Endodermal cell (in vitro differentiated cells): ENCODE measurements around the gene GIT1. TPM values are rescaled to one million over a fixed set of nuclear protein-coding genes. Genes with fewer than 3 reads are reported as not detected.

Experiments
- DNase-seq: peaks from one replicate; pipeline ENCODE4 v3.0.0-alpha.2; 2017
- H3K27ac ChIP-seq: 2 replicates; pipeline ENCODE4 v1.5.1; 2013; ENCODE audit warnings: mild to moderate bottlenecking, low read depth, low read length, moderate library complexity
- H3K27me3 ChIP-seq: 2 replicates; pipeline ENCODE4 v1.6.1; 2013; ENCODE audit warnings: mild to moderate bottlenecking, low read length, moderate library complexity; ENCODE audit not compliant: insufficient read depth, control insufficient read depth, poor library complexity, severe bottlenecking
- H3K36me3 ChIP-seq: 2 replicates; pipeline ENCODE4 v1.7.0; 2013; ENCODE audit warnings: mild to moderate bottlenecking, low read length, moderate library complexity; ENCODE audit not compliant: control insufficient read depth, insufficient read depth
- H3K4me1 ChIP-seq: one replicate; pipeline ENCODE4 v1.7.0; 2013; ENCODE audit warnings: low read length; ENCODE audit not compliant: control insufficient read depth, insufficient read depth
- H3K4me3 ChIP-seq: 2 replicates; pipeline ENCODE4 v1.5.1; 2013; ENCODE audit warnings: mild to moderate bottlenecking, low read length, moderate library complexity
- H3K9ac ChIP-seq: 2 replicates; pipeline ENCODE4 v1.6.1; 2013; ENCODE audit warnings: mild to moderate bottlenecking, low read length, moderate library complexity; ENCODE audit not compliant: poor library complexity, severe bottlenecking; ENCODE audit errors: extremely low read depth
- H3K9me3 ChIP-seq: 2 replicates; pipeline ENCODE4 v1.6.1; 2013; ENCODE audit warnings: mild to moderate bottlenecking, low read length, moderate library complexity; ENCODE audit not compliant: control insufficient read depth
- H3K27ac Mint-ChIP-seq: 2 replicates; pipeline ENCODE4 v1.8.0; 2020; ENCODE audit warnings: mixed read lengths
- H3K27me3 Mint-ChIP-seq: 2 replicates; pipeline ENCODE4 v1.8.0; 2021; ENCODE audit warnings: mild to moderate bottlenecking, mixed read lengths; ENCODE audit not compliant: insufficient read depth
- H3K36me3 Mint-ChIP-seq: 2 replicates; pipeline ENCODE4 v1.8.0; 2020; ENCODE audit warnings: low read depth, mixed read lengths
- H3K4me1 Mint-ChIP-seq: 2 replicates; pipeline ENCODE4 v1.8.0; 2020; ENCODE audit warnings: mixed read lengths
- H3K4me3 Mint-ChIP-seq: 2 replicates; pipeline ENCODE4 v1.8.0; 2020; ENCODE audit warnings: mild to moderate bottlenecking, moderate library complexity, mixed read lengths
- H3K9me3 Mint-ChIP-seq: 2 replicates; pipeline ENCODE4 v1.8.0; 2020; ENCODE audit warnings: mild to moderate bottlenecking, mixed read lengths
- WGBS, 2 experiments: methylation state at CpG; one replicate each; pipeline versions ENCODE4 v1.1.5 to v1.1.7; 2013; ENCODE audit warnings: missing lambda C conversion rate in 2 of 2, mixed read lengths in 1 of 2; ENCODE audit not compliant: insufficient coverage in 1 of 2, insufficient read length in 1 of 2; 5-methylcytosine and 5-hydroxymethylcytosine counted together
- total RNA-seq, 2 donors: library from RNA; stranded (reverse); fragmentation: NEBNext Ultra II Directional in 1 of 2; extraction: Animal tissue kit (Norgen Biotek cat#: 25700) in 1 of 2; gene quantifications; 2 replicates in 1 of 2; 3 replicates in 1 of 2; pipeline ENCODE4 v1.2.1, GENCODE V29; 2021
- TF ChIP-seq, protein P1 (sequence below): fragments of 200-600 bp; sonication (generic); conservative IDR thresholded peaks from 2 replicates; pipeline ENCODE4 v1.5.0; 2021; ENCODE audit warnings: antibody characterized with exemption, mild to moderate bottlenecking

The GIT1 gene
- total RNA-seq, 2 donors from 2014 or later: 45.0 to 61.8 TPM

DNA sequence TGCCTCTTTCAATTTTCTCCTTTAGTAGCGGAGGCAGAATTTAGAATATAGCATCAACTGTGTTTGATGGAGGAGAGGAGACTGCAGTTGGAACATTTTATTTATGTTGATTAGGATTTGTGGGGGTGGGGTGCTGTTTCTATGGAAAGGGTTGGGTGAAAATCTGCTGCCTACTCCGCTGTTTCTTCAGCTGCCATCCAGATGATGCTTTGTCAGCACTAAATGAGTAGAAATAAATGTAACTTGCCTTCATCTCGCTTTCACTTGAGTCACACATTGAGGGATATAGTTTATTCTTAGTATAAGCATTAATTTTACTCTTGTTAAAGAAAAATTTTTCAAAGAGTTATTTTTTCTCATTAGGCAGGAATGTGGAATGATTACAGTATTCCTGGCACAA is 64.8 kb downstream of the GIT1 start:
- 97 to 100% methylated on average over 1 to 3 of the region's 3 CpGs for WGBS, 2 experiments
- peaks cover 88% of the 10 kb centered on the region for H3K36me3 ChIP-seq
- H3K9me3 ChIP-seq: no peaks in the 10 kb centered on the region
- Mint-ChIP-seq H3K27ac (no peak overlapping the region), H3K4me1 (no peaks in the 10 kb centered on the region), H3K27me3 (no peaks in the 10 kb centered on the region), H3K4me3 (no peak overlapping the region), H3K9me3 (no peaks in the 10 kb centered on the region), H3K36me3 (peaks cover 66% of the 10 kb centered on the region)
- TF ChIP-seq, protein P1, sequence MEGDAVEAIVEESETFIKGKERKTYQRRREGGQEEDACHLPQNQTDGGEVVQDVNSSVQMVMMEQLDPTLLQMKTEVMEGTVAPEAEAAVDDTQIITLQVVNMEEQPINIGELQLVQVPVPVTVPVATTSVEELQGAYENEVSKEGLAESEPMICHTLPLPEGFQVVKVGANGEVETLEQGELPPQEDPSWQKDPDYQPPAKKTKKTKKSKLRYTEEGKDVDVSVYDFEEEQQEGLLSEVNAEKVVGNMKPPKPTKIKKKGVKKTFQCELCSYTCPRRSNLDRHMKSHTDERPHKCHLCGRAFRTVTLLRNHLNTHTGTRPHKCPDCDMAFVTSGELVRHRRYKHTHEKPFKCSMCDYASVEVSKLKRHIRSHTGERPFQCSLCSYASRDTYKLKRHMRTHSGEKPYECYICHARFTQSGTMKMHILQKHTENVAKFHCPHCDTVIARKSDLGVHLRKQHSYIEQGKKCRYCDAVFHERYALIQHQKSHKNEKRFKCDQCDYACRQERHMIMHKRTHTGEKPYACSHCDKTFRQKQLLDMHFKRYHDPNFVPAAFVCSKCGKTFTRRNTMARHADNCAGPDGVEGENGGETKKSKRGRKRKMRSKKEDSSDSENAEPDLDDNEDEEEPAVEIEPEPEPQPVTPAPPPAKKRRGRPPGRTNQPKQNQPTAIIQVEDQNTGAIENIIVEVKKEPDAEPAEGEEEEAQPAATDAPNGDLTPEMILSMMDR: no peak
- no peak overlapping the region for H3K4me3 ChIP-seq
- H3K27ac ChIP-seq: no peak overlapping the region
- no peak overlapping the region for H3K9ac ChIP-seq
- H3K27me3 ChIP-seq: no peaks in the 10 kb centered on the region
- DNase-seq: no peak
- no peaks in the 10 kb centered on the region for H3K4me1 ChIP-seq

Other genes with a start within 250 kb of the GIT1 start
- gene TAOK1, start 199.3 kb downstream of the GIT1 start, total RNA-seq: 100 to 1,000 TPM in 1 of 2 donors, 10 to 100 TPM in 1; 95.9 to 102 TPM
- gene ABHD15, start 22.6 kb downstream of the GIT1 start, total RNA-seq: 1 to 10 TPM; 1.4 to 2.1 TPM
- 10 to 100 TPM; 21.7 to 31.0 TPM for gene TP53I13, start 20.9 kb downstream of the GIT1 start, total RNA-seq
- gene ANKRD13B, start 3.5 kb upstream of the GIT1 start, total RNA-seq: 1 to 10 TPM; 2.2 to 2.6 TPM
- under 1 TPM; 0.86 to 1.00 TPM for gene CORO6, start 33.3 kb upstream of the GIT1 start, total RNA-seq